ENCODE measurements around the gene FAM110D.

DNA sequence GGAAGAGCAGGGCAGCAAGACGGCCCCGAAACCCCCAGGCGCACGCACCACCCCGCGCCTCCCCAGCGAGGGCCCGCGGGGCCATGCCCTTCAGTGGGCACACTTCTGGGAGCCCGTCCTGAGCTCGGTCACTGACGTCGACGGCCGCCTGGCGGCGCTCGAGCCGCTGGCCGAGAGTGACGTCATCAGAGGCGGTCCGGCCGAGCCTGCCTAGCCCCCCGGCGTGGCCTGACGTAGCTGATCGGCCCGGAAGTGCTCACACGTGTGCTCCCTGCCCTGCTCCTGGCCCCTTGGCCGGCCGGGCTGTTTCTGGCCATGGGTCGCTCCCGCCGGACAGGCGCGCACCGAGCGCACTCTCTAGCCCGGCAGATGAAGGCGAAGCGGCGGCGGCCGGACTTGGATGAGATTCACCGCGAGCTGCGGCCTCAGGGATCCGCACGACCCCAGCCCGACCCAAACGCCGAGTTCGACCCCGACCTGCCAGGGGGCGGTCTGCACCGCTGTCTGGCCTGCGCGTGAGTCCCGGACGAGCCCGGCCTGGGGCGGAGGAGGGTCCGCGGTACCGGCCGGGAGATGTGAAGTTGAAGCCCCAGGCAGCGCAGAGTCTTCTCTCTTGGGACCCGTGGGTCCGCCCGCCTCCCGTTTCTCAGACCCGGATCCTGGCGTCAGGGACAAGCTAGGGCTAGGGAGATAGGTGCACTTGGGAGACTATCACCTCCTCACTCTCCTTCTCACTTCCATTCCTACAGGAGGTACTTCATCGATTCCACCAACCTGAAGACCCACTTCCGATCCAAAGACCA, 11.0 kb downstream of the FAM110D start, which contains the start of gene ZNF593:
- TF ChIP-seq, protein P1, sequence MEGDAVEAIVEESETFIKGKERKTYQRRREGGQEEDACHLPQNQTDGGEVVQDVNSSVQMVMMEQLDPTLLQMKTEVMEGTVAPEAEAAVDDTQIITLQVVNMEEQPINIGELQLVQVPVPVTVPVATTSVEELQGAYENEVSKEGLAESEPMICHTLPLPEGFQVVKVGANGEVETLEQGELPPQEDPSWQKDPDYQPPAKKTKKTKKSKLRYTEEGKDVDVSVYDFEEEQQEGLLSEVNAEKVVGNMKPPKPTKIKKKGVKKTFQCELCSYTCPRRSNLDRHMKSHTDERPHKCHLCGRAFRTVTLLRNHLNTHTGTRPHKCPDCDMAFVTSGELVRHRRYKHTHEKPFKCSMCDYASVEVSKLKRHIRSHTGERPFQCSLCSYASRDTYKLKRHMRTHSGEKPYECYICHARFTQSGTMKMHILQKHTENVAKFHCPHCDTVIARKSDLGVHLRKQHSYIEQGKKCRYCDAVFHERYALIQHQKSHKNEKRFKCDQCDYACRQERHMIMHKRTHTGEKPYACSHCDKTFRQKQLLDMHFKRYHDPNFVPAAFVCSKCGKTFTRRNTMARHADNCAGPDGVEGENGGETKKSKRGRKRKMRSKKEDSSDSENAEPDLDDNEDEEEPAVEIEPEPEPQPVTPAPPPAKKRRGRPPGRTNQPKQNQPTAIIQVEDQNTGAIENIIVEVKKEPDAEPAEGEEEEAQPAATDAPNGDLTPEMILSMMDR (IDR thresholded peaks at IDR 0.05; ENCODE audit: poor library complexity, severe bottlenecking), result peak; percentile 96
- no peak for TF ChIP-seq EZH2 (IDR thresholded peaks at IDR 0.05; ENCODE audit: borderline replicate concordance, insufficient read depth, low read length, poor library complexity, severe bottlenecking)
- TF ChIP-seq POLR2AphosphoS5 (IDR thresholded peaks at IDR 0.05), result peak; percentile 61
- peak; percentile 96 for TF ChIP-seq MXI1 (conservative IDR thresholded peaks at IDR 0.05; ENCODE audit: poor library complexity, severe bottlenecking)
- TF ChIP-seq RAD21 (conservative IDR thresholded peaks at IDR 0.05), result peak; percentile 56
- TF ChIP-seq, protein P2, sequence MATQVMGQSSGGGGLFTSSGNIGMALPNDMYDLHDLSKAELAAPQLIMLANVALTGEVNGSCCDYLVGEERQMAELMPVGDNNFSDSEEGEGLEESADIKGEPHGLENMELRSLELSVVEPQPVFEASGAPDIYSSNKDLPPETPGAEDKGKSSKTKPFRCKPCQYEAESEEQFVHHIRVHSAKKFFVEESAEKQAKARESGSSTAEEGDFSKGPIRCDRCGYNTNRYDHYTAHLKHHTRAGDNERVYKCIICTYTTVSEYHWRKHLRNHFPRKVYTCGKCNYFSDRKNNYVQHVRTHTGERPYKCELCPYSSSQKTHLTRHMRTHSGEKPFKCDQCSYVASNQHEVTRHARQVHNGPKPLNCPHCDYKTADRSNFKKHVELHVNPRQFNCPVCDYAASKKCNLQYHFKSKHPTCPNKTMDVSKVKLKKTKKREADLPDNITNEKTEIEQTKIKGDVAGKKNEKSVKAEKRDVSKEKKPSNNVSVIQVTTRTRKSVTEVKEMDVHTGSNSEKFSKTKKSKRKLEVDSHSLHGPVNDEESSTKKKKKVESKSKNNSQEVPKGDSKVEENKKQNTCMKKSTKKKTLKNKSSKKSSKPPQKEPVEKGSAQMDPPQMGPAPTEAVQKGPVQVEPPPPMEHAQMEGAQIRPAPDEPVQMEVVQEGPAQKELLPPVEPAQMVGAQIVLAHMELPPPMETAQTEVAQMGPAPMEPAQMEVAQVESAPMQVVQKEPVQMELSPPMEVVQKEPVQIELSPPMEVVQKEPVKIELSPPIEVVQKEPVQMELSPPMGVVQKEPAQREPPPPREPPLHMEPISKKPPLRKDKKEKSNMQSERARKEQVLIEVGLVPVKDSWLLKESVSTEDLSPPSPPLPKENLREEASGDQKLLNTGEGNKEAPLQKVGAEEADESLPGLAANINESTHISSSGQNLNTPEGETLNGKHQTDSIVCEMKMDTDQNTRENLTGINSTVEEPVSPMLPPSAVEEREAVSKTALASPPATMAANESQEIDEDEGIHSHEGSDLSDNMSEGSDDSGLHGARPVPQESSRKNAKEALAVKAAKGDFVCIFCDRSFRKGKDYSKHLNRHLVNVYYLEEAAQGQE (IDR thresholded peaks at IDR 0.05; ENCODE audit: borderline replicate concordance), result no peak
- no peak for TF ChIP-seq TAF1 (IDR thresholded peaks at IDR 0.05; ENCODE audit: low read depth)
